ENCODE measurements around the gene WDR90. TPM values are rescaled to one million over a fixed set of nuclear protein-coding genes. Genes with fewer than 3 reads are reported as not detected.
A peak's percentile ranks its signal among the peaks of the same experiment; 100 is the strongest.

Gene WDR90
- total and polyA plus RNA-seq, 2 of the 13 experiments (the other 11 are each of a cell fraction or from before 2014, with no cell fraction given): 14.9 to 28.9 TPM

DNA sequence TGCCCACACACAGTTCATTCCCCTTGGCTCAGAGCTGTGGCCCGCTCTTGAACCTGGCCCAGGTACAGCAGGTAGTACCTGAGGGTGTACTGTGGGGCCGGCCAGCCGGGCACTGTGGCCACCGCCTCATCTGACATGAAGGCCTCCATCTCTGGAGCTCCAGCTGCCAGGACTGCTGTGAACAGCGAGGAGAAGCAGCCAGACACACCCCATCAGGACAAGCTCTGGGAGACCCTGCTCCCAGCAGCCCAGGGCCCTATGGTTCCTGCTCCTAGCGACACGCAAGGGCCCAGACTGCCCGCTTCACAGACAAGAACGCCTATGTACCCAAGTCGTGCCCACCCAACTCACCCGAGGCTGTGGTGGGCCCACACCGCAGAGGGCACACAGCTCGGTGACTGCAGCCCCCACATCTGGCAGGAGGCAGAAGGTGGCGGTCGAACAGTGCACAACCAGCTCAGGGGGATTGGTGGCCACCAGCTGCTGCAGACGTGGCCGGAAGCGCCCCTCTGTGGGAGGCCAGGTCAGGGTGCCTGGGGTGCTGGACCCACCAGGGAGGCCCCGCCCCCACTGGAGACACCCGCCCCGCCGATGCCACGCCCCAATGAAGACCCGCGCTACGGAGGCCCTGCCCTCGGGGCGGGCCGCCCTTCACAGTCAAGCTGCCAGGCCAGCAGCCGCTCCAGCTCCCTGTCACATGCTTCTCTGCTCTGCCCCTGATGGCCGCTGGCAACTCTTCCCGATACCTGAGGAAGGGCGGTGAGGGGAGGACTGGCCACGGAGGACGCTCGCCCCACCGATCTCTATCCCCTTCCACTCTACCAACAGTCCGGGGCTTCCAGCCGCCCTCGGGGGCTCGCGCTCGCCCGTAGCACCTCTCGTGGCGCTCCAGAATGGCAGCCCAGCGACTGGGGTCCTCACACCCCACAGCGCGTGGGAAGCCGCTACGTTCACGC lies 30.0 kb downstream of the WDR90 start (continued):
- TF ChIP-seq, protein P1, sequence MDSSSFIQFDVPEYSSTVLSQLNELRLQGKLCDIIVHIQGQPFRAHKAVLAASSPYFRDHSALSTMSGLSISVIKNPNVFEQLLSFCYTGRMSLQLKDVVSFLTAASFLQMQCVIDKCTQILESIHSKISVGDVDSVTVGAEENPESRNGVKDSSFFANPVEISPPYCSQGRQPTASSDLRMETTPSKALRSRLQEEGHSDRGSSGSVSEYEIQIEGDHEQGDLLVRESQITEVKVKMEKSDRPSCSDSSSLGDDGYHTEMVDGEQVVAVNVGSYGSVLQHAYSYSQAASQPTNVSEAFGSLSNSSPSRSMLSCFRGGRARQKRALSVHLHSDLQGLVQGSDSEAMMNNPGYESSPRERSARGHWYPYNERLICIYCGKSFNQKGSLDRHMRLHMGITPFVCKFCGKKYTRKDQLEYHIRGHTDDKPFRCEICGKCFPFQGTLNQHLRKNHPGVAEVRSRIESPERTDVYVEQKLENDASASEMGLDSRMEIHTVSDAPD (CRISPR knock-in tag; IDR thresholded peaks at IDR 0.05): no peak
- TF ChIP-seq HDAC2 (CRISPR knock-in tag; IDR thresholded peaks at IDR 0.05) (no peak), SOX13 (IDR thresholded peaks at IDR 0.05) (no peak), SOX13 (CRISPR knock-in tag; conservative IDR thresholded peaks at IDR 0.05 in 1 of 2, IDR thresholded peaks at IDR 0.05 in 1 of 2) (0 out of 4 replicates have a peak, but pooled peaks of 1 of the 2 experiments have one; percentile 12), NFKB2 (CRISPR knock-in tag; IDR thresholded peaks at IDR 0.05; ENCODE audit: borderline replicate concordance) (no peak; the same call in 1 of the 2 replicates), HCFC1 (IDR thresholded peaks at IDR 0.05; ENCODE audit: low read depth, low read length) (no peak), CBX2 (IDR thresholded peaks at IDR 0.05; ENCODE audit: low read depth, low read length) (no peak), CBX2 (CRISPR knock-in tag; IDR thresholded peaks at IDR 0.05; ENCODE audit: low read depth) (no peak), FOSL1 (CRISPR knock-in tag; IDR thresholded peaks at IDR 0.05; ENCODE audit: borderline replicate concordance) (no peak), MBNL3 (CRISPR knock-in tag; conservative IDR thresholded peaks at IDR 0.05) (no peak), TAF15 (IDR thresholded peaks at IDR 0.05; ENCODE audit: low read depth, low read length, poor library complexity, severe bottlenecking) (no peak), ZBTB7B (CRISPR knock-in tag; IDR thresholded peaks at IDR 0.05) (peak; percentile 81), ZNF766 (CRISPR knock-in tag; IDR thresholded peaks at IDR 0.05; ENCODE audit: borderline replicate concordance) (no peak), ZNF138 (CRISPR knock-in tag; IDR thresholded peaks at IDR 0.05; ENCODE audit: low read depth) (no peak), ZNF367 (CRISPR knock-in tag; IDR thresholded peaks at IDR 0.05; ENCODE audit: borderline replicate concordance) (no peak), MED8 (CRISPR knock-in tag; IDR thresholded peaks at IDR 0.05; ENCODE audit: insufficient replicate concordance) (no peak), ETV6 (CRISPR knock-in tag; conservative IDR thresholded peaks at IDR 0.05) (no peak)
- TF ChIP-seq, protein P2, sequence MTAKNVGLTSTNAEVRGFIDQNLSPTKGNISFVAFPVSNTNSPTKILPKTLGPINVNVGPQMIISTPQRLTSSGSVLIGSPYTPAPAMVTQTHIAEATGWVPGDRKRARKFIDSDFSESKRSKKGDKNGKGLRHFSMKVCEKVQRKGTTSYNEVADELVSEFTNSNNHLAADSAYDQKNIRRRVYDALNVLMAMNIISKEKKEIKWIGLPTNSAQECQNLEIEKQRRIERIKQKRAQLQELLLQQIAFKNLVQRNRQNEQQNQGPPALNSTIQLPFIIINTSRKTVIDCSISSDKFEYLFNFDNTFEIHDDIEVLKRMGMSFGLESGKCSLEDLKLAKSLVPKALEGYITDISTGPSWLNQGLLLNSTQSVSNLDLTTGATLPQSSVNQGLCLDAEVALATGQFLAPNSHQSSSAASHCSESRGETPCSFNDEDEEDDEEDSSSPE (CRISPR knock-in tag; IDR thresholded peaks at IDR 0.05): no peak; the same call in 1 of the 2 replicates
- TF ChIP-seq, protein P3, sequence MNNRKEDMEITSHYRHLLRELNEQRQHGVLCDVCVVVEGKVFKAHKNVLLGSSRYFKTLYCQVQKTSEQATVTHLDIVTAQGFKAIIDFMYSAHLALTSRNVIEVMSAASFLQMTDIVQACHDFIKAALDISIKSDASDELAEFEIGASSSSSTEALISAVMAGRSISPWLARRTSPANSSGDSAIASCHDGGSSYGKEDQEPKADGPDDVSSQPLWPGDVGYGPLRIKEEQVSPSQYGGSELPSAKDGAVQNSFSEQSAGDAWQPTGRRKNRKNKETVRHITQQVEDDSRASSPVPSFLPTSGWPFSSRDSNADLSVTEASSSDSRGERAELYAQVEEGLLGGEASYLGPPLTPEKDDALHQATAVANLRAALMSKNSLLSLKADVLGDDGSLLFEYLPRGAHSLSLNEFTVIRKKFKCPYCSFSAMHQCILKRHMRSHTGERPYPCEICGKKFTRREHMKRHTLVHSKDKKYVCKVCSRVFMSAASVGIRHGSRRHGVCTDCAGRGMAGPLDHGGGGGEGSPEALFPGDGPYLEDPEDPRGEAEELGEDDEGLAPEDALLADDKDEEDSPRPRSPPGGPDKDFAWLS (CRISPR knock-in tag; IDR thresholded peaks at IDR 0.05; ENCODE audit: borderline replicate concordance): peak; percentile 55; the same call in 1 of the 2 replicates
- TF ChIP-seq, protein P4, sequence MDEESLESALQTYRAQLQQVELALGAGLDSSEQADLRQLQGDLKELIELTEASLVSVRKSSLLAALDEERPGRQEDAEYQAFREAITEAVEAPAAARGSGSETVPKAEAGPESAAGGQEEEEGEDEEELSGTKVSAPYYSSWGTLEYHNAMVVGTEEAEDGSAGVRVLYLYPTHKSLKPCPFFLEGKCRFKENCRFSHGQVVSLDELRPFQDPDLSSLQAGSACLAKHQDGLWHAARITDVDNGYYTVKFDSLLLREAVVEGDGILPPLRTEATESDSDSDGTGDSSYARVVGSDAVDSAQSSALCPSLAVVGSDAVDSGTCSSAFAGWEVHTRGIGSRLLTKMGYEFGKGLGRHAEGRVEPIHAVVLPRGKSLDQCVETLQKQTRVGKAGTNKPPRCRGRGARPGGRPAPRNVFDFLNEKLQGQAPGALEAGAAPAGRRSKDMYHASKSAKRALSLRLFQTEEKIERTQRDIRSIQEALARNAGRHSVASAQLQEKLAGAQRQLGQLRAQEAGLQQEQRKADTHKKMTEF (CRISPR knock-in tag; IDR thresholded peaks at IDR 0.05): no peak
